ENCODE data around the gene ERICH6.

- TF ChIP-seq ARNTL (CRISPR knock-in tag; IDR thresholded peaks at IDR 0.05; ENCODE audit: borderline replicate concordance, low read depth) (no peak), RARB (CRISPR knock-in tag; IDR thresholded peaks at IDR 0.05) (no peak), TCF4 (CRISPR knock-in tag; IDR thresholded peaks at IDR 0.05; ENCODE audit: borderline replicate concordance) (no peak), CREB5 (CRISPR knock-in tag; IDR thresholded peaks at IDR 0.05; ENCODE audit: low read depth) (no peak), ZNF8 (CRISPR knock-in tag; IDR thresholded peaks at IDR 0.05) (no peak), CSDC2 (CRISPR knock-in tag; IDR thresholded peaks at IDR 0.05) (no peak), ZNF565 (CRISPR knock-in tag; conservative IDR thresholded peaks at IDR 0.05; ENCODE audit: low read depth) (no peak), OSR1 (CRISPR knock-in tag; IDR thresholded peaks at IDR 0.05) (no peak)
- TF ChIP-seq, protein P1, sequence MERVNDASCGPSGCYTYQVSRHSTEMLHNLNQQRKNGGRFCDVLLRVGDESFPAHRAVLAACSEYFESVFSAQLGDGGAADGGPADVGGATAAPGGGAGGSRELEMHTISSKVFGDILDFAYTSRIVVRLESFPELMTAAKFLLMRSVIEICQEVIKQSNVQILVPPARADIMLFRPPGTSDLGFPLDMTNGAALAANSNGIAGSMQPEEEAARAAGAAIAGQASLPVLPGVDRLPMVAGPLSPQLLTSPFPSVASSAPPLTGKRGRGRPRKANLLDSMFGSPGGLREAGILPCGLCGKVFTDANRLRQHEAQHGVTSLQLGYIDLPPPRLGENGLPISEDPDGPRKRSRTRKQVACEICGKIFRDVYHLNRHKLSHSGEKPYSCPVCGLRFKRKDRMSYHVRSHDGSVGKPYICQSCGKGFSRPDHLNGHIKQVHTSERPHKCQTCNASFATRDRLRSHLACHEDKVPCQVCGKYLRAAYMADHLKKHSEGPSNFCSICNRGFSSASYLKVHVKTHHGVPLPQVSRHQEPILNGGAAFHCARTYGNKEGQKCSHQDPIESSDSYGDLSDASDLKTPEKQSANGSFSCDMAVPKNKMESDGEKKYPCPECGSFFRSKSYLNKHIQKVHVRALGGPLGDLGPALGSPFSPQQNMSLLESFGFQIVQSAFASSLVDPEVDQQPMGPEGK (CRISPR knock-in tag; IDR thresholded peaks at IDR 0.05; ENCODE audit: borderline replicate concordance) = no peak
- TF ChIP-seq, protein P2, sequence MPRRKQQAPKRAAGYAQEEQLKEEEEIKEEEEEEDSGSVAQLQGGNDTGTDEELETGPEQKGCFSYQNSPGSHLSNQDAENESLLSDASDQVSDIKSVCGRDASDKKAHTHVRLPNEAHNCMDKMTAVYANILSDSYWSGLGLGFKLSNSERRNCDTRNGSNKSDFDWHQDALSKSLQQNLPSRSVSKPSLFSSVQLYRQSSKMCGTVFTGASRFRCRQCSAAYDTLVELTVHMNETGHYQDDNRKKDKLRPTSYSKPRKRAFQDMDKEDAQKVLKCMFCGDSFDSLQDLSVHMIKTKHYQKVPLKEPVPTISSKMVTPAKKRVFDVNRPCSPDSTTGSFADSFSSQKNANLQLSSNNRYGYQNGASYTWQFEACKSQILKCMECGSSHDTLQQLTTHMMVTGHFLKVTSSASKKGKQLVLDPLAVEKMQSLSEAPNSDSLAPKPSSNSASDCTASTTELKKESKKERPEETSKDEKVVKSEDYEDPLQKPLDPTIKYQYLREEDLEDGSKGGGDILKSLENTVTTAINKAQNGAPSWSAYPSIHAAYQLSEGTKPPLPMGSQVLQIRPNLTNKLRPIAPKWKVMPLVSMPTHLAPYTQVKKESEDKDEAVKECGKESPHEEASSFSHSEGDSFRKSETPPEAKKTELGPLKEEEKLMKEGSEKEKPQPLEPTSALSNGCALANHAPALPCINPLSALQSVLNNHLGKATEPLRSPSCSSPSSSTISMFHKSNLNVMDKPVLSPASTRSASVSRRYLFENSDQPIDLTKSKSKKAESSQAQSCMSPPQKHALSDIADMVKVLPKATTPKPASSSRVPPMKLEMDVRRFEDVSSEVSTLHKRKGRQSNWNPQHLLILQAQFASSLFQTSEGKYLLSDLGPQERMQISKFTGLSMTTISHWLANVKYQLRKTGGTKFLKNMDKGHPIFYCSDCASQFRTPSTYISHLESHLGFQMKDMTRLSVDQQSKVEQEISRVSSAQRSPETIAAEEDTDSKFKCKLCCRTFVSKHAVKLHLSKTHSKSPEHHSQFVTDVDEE (CRISPR knock-in tag; IDR thresholded peaks at IDR 0.05) = no peak
These were observed 63.5 kb downstream of the ERICH6 start for GRCh38 chr3:150640256-150640655.

Measured in SK-N-SH treated with all-trans-retinoic acid at 6 μM for 48 hours (cell line).